Testis (tissue), 2 donors: Measurements from ENCODE around the gene ZNF212.

Experiments used
- POLR2A ChIP-seq: fragments of 450-650 bp; IDR thresholded peaks from one replicate; pipeline ENCODE4 v1.6.1; 2017; ENCODE audit warnings: antibody characterized with exemption, mild to moderate bottlenecking, moderate library complexity
- TF ChIP-seq, protein P1 (sequence below), 3 experiments: fragments of 450-650 bp in 2 of 3; fragments of 200-600 bp in 1 of 3; sonication (generic) in 1 of 3; IDR thresholded peaks; one replicate each; pipeline ENCODE4 v1.5.1; 2016 to 2019; ENCODE audit warnings: antibody characterized with exemption in 3 of 3, mild to moderate bottlenecking in 2 of 3, moderate library complexity in 1 of 3

DNA sequence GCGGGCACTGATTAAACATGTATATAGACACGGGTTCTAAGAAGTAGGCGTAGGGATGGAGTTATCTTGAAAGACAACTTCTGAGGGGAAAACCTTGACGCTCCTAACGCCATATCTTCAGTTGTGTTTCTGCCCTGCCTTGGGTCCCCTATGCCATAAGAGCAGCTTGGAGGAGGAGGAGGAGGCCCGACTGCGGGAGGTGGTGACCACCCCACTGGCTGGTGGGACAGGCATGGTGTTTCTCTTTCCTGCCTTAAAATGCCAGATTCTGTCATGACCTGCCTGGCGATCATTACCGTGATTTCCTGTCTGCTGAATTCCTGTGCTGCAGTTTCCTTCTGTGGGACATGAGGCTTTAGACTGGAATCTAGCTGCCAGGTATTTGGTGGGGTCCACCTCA, 38.4 kb downstream of the ZNF212 start:
- TF ChIP-seq, protein P1, sequence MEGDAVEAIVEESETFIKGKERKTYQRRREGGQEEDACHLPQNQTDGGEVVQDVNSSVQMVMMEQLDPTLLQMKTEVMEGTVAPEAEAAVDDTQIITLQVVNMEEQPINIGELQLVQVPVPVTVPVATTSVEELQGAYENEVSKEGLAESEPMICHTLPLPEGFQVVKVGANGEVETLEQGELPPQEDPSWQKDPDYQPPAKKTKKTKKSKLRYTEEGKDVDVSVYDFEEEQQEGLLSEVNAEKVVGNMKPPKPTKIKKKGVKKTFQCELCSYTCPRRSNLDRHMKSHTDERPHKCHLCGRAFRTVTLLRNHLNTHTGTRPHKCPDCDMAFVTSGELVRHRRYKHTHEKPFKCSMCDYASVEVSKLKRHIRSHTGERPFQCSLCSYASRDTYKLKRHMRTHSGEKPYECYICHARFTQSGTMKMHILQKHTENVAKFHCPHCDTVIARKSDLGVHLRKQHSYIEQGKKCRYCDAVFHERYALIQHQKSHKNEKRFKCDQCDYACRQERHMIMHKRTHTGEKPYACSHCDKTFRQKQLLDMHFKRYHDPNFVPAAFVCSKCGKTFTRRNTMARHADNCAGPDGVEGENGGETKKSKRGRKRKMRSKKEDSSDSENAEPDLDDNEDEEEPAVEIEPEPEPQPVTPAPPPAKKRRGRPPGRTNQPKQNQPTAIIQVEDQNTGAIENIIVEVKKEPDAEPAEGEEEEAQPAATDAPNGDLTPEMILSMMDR (IDR thresholded peaks at IDR 0.05): no peak
- TF ChIP-seq POLR2A: no peak
